Frontal cortex (tissue), 4 donors: Measurements from ENCODE around the gene SIRPB2. TPM values are rescaled to one million over a fixed set of nuclear protein-coding genes. Genes with fewer than 3 reads are reported as not detected.

ENCODE experiments used
- DNase-seq, 2 donors: peaks; one replicate each; pipeline ENCODE4 v3.0.0; 2012; ENCODE audit warnings: low spot score in 2 of 2
- FAIRE-seq: peaks from 2 replicates; lab custom pipeline; 2012; peaks lifted over from hg19 to GRCh38; lab: Jason Lieb, UNC
- total RNA-seq: library from RNA; depleted of rRNA; stranded (reverse); fragments of >200 nt; gene quantifications from one replicate; pipeline ENCODE4 v1.2.3, GENCODE V29; 2014
- donor health status: control.
- donor health status: control.
- donor health status: control.

SIRPB2 gene
- 0.82 TPM for total RNA-seq

DNA sequence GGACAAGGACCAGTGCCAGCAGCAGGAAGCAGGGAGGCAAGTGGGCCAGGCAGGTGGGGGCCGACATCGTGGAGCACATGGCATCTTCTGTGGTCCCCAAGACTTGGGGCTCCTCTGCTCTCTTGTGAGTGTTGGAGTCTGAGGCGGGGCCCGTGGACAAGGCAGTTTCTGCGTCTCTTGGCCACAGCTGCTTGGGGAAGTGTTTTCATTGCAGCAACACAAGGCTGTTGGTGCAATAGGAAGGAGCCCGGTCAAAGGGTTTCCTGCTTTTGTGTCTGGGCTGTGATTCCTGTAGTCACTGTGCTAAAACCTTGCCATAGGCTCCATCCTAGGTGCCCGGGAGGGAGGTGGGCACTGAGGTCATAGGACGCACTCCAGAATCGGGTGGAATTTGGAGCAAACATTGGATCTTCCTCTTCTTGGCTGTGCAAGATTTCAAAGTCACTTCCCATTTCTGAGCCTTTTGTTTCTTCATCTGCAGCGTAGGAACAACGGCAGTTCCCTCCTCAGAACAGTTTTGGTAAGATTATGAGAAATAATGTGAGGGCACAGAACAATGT is at the start of gene SIRPB2:
Gene SIRPB2 (minus strand): TSS at position 140 of the 560 bp plus-strand sequence. CDS start 61 bp downstream, at position 79.
- no peak for FAIRE-seq
- DNase-seq: no peak

DNA sequence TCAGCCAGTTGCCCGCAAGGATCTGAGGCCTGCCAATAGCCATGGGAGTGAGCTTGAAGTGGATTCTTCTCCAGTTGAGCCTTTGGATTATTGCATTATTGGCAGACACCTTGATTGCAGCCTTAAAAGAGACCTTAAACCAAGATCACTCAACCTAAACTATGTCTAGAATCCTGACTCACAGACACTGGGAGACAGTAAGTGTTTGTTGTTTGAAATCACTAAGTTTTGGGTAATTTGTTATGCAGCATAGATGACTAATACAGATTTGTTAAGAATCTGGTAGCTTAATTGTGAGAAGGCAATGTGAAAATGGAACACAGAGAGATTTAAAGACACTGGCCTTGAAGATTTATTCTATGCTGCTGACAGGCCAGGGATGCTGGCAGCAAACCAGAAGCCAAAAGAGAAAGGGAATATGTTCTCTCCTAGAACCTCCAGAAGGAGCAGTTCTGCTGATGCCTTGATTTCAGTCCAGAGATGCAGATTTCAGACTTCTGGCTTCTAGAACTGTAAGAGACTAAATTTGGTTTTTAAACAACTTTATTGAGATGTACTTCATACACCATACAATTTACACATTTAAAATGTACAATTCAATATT is 48.7 kb upstream of the SIRPB2 start:
- DNase-seq (no peak), FAIRE-seq (no peak)

DNA sequence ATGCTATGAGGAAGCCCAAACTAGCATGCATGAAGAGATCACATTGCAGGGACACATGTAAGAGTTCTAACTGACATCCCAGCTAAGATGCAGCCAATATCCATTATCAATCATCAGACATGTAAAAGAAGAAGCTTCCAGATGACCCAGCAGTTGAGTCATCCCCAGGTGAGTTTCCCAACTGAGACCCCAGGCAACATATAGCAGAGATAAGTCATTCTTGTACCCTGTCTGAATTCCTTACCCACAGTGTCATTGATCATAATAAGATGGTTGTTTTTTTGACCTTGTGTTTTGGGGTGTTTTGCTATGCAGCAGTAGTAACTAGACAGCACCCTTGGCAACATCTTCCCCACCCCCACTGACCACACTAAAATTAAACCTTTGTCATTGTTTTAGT is 47.4 kb upstream of the SIRPB2 start:
- FAIRE-seq (no peak), DNase-seq (no peak)

DNA sequence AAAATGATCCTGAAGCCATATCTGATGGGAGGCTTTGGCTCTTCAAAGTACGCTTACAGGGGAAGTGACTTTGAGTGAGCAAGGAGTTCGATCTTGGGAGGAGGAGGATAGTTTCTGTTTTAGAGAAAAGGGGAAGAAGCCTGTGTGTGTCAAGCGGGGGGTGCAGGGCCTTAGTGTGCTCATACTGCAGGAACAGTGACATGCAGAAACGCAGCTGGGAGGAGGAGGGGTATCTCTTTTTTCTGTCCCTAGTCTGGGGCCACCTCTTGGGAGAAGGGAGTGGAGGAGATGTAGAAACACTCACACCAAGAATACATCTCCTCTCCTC is 46.5 kb upstream of the SIRPB2 start:
- DNase-seq (no peak), FAIRE-seq (no peak)

DNA sequence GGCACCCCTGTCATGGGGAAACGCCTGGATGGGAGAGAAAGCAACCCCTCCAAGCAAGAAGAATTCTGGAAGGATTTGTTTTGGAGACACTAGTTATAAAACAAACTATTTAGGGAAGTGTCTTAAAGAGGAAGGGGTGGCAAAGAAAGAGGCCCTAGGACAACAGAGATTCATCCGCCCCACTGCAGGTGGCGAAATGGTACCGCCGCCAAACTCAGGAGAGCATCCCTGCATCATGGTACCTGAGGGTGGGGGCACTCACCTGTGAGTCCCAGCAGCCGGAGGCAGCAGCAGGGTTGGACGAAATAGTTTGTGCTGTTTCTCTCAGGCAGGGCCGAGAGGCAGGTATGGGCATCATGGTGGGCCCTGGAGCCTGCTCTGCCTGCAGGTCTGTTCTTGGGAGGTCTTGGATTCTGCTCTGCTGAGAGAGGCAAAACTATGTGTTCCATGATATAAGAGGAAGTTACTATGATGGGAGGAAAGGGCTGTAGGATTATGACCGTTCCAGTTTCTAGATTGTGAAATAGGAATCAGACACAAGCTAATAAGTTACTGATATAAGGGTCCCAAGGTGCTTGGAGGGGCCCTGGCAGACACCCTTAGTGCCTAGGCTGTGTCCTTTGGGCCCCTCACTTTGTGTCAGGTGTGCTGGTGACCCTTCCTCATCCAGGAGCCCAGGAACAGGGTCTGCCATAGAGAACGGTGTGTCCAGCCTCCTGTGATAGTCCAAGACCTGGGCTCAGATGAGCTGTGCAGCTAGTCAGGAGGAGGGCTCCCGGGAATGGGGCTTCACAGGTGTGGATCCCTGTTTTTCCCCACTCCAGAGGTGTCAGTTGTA is 45.9 kb upstream of the SIRPB2 start:
- FAIRE-seq (no peak), DNase-seq (no peak)

DNA sequence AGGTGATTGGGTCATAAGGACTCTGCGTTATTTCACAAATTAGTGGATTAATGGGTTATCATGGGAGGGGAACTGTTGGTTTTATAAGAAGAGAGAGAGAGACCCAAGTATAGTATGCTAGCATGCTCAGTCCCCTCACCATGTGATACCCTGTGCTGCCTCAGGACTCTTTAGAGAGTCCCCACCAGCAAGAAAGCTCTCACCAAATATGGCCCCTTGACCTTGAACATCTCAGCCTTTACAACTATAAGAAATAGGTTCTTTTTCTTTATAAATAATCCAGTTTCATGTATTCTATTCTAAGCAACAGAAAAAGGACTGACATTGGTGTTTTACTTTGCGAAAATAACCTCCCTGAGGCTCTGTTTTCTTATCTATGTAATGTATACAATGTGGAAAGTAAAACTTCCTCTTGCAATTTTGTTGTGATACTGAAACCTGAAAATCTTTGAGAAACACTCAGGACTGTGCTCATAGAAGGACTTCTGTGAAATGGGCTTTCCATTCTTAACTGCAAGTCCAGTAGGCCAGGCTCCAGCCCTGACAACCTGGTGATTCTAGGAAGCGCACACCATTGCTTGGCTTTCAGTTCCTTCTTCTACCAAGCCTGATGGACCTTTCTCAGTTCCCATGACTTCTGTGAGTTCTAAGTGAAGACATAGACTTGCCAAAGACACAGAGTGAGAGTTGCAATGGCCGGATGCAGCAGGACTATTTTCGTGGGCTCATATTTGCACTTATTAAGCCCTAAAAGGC is 44.4 kb upstream of the SIRPB2 start:
- FAIRE-seq (no peak), DNase-seq (no peak)

DNA sequence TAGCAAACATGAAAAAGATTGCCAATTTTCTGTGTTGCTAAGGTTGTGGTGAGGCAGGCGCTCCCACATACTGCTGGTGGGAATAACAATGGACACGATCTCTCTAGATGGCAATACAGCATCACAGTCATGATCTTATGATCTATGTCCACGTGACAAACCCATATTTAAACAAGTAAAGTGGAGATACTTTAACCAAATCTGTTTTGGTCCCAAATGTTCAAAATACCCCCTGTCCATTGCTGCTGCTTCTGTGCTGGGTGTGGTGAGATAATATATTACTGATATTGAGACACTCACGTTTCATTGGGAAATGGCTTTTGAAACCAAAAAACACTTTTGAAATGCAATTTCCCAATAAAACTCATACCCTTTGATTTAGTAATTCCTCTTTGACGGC is 43.3 kb upstream of the SIRPB2 start:
- DNase-seq (no peak), FAIRE-seq (no peak)

DNA sequence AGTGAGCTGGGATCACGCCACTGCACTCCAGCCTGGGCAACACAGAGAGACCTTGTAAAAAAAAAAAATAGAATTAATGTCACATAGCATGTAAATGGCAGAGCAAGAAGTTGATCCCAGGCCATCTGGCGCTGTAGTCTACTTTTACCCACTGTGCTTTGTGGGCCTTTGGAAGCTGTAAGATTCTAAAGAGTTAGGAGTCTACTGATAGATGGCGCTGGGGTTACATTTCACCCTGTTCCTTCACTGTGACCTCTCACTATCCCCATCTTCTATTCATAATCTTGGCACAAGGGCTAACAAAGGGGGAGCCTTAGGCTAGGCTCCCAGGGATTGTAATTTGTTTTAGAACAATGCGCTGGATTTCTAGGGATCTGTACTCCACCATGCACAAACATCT is 41.8 kb upstream of the SIRPB2 start:
- no peak for DNase-seq

DNA sequence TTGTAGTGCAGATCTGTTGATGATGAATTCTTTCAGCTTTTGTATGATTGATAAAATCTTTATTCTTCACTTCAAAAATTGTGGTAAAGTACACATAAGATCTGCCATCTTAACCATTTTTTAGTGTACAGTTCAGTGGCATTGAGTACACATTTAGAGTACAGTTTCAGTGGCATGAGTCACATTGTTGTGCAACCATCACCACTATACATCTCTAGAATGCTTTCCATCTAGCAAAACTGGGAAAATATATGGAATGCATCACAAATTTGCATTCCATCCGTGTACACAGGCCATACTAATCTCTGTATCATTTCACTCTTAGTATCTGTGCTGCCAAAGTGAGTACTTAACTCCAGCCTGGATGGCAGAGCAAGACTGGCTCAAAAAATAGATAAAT is 37.6 kb upstream of the SIRPB2 start:
- FAIRE-seq: no peak

More for the DNA sequence above, 41.8 kb upstream of the SIRPB2 start:
- no peak for FAIRE-seq

DNA sequence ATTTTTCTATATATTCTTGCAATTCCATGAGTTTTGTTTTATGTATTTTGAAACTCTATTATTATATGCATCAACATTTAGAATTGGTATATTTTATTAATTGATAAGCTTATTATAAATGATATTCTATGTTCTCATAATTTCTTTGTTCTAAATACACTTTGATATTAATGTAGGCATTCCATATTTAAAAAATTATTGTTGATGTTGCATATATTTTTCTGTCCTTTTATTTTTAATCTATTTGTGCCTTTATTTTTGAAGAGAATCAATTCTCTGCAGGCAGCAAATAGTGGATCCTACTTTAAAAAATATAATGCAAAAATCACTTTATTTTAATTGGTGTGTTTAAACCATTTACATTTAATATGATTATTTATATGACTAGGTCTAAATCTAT is 36.7 kb upstream of the SIRPB2 start:
- DNase-seq (no peak), FAIRE-seq (peak; percentile 28)

More for the DNA sequence above, 37.6 kb upstream of the SIRPB2 start:
- no peak for DNase-seq

DNA sequence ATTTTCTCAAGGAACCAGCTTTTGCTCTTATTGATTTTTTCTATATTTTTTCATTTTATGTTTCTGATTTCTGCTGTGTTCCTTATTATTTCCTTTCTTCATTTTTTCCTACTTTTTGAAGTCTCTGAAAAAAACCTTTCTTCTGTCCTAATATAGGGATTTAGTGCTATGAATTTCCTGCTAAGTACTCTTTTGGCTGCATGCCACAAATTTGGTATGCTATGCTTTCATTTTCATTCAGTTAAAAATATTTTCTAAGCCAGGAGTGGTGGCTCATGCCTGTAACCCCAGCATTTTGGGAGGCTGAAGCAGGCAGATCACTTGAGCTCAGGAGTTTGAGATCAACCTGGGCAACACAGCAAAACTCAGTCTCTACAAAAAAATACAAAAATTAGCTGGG is 35.7 kb upstream of the SIRPB2 start:
- DNase-seq (no peak), FAIRE-seq (no peak)

DNA sequence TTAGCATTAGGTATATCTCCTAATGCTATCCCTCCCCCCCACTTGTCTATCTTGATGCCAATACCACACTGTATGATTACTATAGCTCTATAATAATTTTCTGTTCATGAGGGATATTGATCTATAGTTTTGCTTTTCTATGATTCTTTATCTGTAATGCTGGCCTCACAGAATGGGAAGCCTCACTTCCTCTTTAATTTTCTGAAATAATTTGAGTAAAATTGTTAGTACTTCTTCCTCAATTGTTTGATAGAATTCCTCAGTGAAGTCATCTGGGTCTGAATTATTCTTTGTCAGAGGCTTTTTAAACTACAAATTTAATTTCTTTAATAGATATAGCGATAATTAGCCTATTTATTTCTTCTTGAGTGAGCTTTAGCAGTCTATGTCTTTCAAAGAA is 35.1 kb upstream of the SIRPB2 start:
- DNase-seq (no peak), FAIRE-seq (no peak)

DNA sequence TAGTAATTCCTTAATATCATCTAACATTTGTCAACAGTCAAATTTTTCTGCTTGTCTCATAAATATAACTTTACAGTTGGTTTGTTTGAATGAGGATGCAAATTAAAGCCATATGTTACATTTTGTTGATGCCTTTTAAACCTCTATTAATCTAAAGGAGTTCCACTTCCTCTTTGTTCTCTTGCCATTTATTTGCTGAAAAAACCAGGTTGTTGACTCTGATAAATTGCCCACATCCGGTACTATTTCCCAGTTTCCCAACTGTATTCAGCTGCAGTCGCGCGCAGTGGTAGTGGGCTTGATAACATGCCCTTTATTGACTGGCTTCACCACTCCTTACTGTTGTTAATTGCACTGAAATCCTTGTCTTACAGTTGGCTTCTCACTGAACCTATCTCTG is 32.8 kb upstream of the SIRPB2 start:
- DNase-seq: no peak
- no peak for FAIRE-seq

DNA sequence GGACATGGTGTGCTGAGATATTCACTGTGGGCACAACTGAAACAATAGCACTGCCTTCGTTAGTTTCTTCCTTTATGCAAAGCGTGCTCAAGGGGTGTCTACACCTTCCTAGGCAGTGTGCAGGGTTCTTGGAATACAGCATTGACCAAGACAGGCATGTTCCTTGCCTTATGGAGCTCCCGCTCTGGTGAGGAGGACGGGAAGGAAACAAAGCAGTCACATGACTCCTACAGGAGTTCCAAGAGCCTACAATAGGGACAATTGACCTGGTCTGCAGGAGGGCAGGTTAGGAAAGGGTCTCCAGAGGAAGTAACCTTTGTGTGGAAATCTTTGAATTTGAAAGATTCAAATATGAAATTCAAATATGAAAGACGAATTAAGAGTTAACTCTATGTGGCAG is 25.8 kb upstream of the SIRPB2 start:
- FAIRE-seq: no peak
- DNase-seq: no peak

DNA sequence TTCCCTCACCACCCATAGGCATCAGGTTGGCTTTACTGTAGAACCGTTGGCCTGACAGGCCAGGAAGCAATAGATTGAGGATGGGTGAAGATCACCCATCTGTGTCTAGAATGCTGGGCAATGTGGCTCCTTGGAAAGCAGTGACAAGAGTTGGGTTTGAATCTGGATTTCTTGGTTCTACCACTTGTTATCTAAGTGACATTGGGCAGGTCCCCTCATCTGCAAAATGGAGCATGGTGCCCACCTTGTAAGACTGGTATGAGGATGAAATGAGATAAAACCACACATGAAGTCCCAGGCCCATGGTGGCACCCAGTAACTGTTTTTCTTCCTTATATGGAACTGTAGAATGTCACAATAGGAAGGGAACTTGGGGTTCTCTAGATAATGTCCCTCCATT is 22.6 kb upstream of the SIRPB2 start:
- FAIRE-seq (no peak), DNase-seq (no peak)

DNA sequence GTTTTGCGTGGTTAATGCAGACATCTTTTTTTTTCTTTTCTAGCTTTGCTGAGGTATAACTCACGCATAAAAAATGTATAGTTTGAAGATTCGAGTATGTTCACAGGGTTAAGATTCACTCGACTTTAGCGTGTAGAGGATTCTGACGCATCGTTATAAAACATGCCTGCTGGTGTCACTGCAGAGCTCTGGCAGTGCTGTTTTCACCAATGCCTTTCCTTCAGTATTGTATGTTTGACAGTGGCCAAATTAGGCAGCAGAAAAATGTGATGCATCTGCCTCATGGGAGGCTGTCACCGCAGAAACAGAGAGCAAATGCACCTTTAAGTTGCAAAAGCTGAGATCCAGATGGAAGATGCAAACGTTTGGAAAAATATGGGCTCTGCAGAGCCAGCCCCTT is 18.0 kb upstream of the SIRPB2 start:
- FAIRE-seq (no peak), DNase-seq (peak in 1 of 2 donors; percentile 32)

DNA sequence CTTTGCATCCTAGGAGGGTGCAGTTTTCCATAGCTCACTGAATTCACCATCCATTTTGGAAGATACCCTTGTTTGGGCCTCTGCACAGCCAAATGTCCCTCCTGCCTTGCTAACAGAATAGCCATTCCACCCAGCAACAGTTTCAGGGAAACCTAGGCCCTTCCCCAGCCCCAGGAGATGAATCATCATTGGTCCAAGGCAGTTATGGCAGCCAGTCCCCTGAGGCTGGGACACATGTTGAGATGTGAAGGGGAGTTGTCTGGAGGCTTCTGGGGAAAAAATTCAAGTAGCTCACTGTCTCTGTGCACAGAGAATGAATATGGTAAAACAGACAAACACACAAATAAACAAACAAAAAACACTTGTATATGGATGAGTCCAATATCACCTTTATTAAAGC is 17.4 kb upstream of the SIRPB2 start:
- no peak for FAIRE-seq
- DNase-seq: no peak

DNA sequence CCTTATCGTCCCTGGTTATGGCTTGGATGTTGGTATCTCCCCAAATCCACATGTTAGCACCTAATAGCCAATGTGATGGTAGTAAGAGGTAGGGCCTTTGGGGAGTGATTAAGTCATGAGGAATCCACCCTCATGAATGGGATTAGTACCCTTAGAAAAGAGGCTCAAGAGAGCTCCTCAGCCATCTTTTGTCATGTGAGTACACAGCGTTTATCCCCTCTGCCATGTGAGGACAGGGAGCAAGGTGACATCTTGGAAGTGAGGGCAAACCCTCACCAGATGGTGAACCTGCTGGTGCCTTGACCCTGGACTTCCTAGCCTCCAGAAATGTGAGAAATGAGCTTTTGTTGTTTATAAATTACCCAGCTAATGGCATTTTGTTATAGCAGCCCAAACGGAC is 16.1 kb upstream of the SIRPB2 start:
- DNase-seq (no peak), FAIRE-seq (no peak)

DNA sequence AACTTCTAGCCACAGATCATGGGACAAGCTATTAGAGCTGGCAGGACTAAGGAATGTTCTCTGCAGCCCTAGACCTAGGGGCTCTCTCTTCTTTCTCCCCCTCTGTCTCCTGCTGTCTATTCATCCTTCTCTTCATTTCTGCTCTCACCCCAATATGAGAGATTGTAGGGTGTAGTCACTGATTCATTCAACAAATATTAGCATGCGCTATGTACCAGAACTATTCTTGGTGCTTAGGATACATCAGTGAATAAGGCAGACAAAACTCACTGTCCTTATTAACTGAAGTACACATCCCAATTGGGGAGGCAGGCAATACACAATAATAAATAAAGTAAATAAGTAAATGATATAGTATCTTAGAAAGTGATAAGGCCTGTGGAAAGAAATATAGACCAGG is 14.7 kb upstream of the SIRPB2 start:
- no peak for FAIRE-seq
- no peak for DNase-seq

DNA sequence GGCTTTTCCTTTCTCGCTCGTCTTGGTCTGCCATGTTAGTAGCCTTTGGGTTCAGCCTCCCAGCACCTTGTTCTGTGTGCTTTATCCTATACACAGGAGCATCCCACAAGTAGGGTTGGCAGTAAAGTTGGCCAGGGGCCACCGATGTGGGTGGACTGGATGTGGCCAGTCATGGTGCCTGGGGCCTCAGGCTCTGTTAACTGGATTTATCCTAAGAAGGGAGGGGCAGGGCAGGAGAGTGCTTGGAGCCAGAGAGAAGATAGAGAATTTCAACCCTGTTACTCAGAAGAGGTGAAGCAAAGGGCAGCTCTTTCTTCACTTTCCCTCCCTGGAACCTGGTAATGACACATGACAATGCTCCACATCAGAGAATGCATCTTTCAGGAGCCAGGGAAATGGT is 14.1 kb upstream of the SIRPB2 start:
- FAIRE-seq: no peak
- DNase-seq: no peak
